WERI-Rb-1 (cell line): ENCODE results near the gene PLTP.
"Not testable (repeated sequence)": the region's sequence is repeated elsewhere in the genome, so short reads cannot be mapped to it uniquely, and the experiment has no call there.

ENCODE experiments used
- DNase-seq: peaks from one replicate; pipeline ENCODE4 v3.0.0-alpha.2; 2020
- H3K27ac ChIP-seq: fragments of 250-450 bp; sonication (Bioruptor Pico); 2 replicates; pipeline ENCODE4 v1.5.1; 2020; ENCODE audit warnings: mild to moderate bottlenecking, moderate library complexity
- H3K27me3 ChIP-seq: fragments of 250-450 bp; sonication (Bioruptor Pico); 2 replicates; pipeline ENCODE4 v1.5.1; 2021; ENCODE audit warnings: mild to moderate bottlenecking, low read depth, moderate library complexity; ENCODE audit not compliant: insufficient read depth, severe bottlenecking
- H3K36me3 ChIP-seq: fragments of 250-450 bp; sonication (Bioruptor Pico); 2 replicates; pipeline ENCODE4 v1.5.1; 2020; ENCODE audit warnings: mild to moderate bottlenecking, moderate library complexity
- H3K4me3 ChIP-seq: 2 replicates; pipeline ENCODE4 v1.5.1; 2011; ENCODE audit warnings: low read depth, mild to moderate bottlenecking, control low read depth, low read length
- H3K9me3 ChIP-seq: fragments of 250-450 bp; sonication (Bioruptor Pico); 2 replicates; pipeline ENCODE4 v1.5.1; 2021; ENCODE audit warnings: mild to moderate bottlenecking, moderate library complexity; ENCODE audit not compliant: severe bottlenecking
- TF ChIP-seq, protein P1 (sequence below): IDR thresholded peaks from 2 replicates; pipeline ENCODE4 v1.5.1; 2011; ENCODE audit warnings: low read depth, mild to moderate bottlenecking, control low read depth, inconsistent platforms, low read length

Gene PLTP

DNA sequence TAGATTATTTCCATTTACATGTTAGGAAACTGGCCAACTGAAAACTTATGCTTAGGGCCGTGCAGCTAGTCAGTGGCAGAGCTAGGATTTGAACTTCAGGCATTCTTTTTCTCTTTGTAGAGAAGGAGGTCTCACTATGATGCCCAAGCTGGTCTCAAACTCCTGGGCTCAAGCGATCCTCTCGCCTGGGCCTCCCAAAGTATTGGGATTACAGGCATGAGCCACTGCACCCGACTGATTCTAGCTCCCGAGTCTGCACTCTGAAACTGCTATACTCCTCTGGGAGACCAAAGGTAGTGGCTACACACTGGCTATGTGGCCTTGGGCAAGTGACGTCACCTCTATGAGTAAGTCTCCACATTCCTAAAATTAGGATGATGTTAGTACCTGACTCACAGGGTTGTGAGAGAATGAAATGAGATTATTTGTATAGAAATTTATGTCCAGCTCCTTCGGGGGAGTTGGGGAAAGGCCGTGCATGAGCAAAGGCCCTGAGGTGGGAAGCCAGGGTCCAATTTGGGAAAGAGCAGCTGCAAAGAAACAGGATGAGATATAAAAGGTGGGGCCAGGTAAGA, 6.4 kb downstream of the PLTP start:
- TF ChIP-seq, protein P1, sequence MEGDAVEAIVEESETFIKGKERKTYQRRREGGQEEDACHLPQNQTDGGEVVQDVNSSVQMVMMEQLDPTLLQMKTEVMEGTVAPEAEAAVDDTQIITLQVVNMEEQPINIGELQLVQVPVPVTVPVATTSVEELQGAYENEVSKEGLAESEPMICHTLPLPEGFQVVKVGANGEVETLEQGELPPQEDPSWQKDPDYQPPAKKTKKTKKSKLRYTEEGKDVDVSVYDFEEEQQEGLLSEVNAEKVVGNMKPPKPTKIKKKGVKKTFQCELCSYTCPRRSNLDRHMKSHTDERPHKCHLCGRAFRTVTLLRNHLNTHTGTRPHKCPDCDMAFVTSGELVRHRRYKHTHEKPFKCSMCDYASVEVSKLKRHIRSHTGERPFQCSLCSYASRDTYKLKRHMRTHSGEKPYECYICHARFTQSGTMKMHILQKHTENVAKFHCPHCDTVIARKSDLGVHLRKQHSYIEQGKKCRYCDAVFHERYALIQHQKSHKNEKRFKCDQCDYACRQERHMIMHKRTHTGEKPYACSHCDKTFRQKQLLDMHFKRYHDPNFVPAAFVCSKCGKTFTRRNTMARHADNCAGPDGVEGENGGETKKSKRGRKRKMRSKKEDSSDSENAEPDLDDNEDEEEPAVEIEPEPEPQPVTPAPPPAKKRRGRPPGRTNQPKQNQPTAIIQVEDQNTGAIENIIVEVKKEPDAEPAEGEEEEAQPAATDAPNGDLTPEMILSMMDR = no peak
- Histone ChIP-seq H3K27me3 (no peaks in the 10 kb centered on the region), H3K4me3 (no peak overlapping the region), H3K36me3 (peaks cover 9% of the 10 kb centered on the region), H3K27ac (no peak overlapping the region), H3K9me3 (no peaks in the 10 kb centered on the region)
- DNase-seq = no peak

DNA sequence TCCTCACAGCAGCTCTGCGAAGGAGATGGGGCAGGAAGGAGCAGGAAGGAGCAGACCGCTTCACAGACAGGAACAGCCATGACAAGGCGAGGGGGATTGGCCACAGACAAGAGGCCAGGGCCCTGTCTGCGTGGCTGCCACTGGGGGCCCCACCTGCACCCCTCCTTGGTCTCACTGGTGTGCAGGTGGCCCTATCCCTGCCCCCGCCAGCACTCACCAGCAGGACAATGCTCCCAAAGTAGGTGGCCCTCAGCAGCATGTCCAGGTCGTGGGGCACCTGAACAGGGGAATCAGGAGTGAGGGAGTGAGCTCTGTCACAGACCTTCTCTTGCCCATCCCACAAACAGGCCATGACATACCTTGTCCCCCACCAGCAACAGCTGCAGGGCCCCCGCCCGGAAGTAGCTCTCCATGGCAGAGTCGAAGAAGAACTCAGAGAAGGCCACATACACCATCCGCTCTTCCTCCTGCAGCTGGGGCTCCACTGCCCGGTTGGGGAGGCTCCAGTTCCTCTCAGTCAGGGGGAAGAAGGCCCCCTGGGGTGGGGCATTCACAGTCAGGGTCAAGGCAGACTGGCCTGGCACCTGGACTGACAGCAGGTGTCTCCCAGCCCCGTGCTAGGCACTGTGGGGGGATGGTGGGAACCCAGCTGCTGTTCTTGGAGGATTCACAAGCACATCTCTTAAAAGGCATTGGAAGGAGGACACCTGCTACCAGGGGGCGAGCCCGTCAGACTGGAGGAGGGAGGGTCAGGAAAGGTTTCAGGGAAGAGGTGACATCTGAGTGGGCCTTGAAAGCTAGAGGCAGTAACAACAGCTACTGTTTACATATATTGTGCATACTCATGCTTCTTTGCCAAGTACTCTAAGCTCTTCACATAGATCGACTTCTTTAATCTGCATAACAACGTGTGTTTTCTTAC, 7.1 kb downstream of the PLTP start:
- H3K27ac ChIP-seq = no peak overlapping the region
- peaks cover 13% of the 10 kb centered on the region for H3K36me3 ChIP-seq
- TF ChIP-seq, protein P1 = no peak
- DNase-seq = no peak
- H3K9me3 ChIP-seq = no peaks in the 10 kb centered on the region
- H3K4me3 ChIP-seq = no peak overlapping the region
- no peaks in the 10 kb centered on the region for H3K27me3 ChIP-seq

DNA sequence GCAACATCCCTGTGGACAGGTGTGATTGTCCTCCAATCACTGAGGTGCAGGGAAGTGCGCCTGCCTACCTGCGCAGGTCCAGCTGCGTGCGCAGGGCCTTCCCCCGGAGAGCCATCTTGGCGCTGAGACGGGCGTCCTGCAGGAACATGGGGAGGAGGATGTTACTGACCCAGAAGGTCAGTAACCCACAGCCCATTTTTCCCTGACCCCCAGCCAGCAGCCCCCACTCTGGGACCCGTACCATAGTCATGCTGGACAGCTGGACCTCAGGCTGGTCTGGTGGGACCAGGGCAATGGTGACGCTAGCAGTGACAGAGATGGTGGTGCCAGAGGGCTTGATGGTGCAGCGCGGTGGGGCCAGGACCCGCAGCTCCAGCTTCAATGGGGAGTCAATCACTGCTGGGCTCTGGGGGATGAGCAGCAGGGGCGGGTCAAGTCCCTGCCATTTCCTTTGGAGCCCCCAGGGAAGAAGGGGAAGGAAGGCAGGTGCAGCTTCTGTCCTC, 9.7 kb downstream of the PLTP start:
- Histone ChIP-seq H3K27me3 (no peaks in the 10 kb centered on the region), H3K4me3 (no peak overlapping the region), H3K9me3 (no peaks in the 10 kb centered on the region), H3K36me3 (peaks cover 29% of the 10 kb centered on the region), H3K27ac (no peak overlapping the region)
- TF ChIP-seq, protein P1 = no peak
- DNase-seq = no peak

DNA sequence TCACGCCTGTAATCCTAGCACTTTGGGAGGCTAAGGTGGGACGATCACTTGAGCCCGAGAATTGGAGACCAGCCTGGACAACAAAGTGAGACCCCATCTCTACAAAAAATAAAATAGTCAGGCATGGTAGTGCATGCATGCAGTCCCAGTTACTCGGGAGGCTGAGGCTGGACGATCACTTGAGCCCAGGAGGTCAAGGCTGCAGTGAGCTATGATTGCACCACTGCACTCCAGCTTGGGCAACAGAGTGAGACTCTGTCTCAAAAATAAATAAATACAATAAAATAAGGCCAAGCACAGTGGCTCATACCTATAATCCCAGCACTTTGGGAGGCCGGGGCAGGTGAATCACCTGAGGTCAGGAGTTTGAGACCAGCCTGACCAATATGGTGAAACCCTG, 10.6 kb downstream of the PLTP start:
- peaks cover 36% of the 10 kb centered on the region for H3K36me3 ChIP-seq

DNA sequence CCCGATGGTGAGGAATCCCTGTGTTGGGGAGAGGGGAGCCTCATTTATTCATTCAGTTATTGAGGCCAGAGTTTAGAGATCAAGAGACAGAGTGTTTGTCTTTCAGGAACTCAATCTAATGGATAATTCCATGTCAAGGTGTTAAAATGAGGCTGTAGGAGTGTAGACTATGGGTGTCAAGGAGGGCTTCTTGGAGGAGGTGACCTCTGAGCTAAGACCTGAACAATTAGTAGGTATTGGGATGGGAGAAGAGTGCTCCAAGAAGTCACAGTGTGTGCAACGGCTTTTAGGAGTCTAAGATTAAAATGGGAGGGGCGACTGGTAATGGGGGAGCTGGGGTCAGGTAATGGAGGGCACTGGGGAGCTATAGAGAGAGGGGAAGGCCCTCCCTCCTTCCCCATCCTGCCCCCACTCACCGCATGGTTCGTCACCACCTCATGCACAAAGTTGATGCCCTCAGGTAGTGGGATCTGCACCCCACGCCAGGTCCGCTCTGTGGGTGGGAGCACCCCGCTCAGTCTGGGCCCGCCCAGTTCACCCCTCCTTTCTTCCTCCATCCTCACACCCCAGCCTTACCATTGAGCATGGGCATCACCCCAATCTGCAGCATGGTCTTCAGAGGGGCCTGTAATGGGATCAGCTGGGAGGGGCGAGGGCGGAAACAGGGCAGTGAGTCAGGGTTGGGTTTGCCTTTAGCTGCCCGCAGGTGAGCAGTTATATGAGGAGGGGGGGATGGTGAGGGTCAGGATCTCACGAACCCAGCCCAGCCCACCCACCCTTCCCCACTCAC, 12.7 kb downstream of the PLTP start:
- H3K27ac ChIP-seq = no peak overlapping the region
- H3K9me3 ChIP-seq = no peaks in the 10 kb centered on the region
- H3K36me3 ChIP-seq = peaks cover 53% of the 10 kb centered on the region
- TF ChIP-seq, protein P1 = no peak
- no peaks in the 10 kb centered on the region for H3K27me3 ChIP-seq
- no peak for DNase-seq
- no peak overlapping the region for H3K4me3 ChIP-seq

More for the DNA sequence above, 10.6 kb downstream of the PLTP start:
- not testable (repeated sequence) for H3K9me3 ChIP-seq, H3K27me3 ChIP-seq, DNase-seq, H3K27ac ChIP-seq, H3K4me3 ChIP-seq

DNA sequence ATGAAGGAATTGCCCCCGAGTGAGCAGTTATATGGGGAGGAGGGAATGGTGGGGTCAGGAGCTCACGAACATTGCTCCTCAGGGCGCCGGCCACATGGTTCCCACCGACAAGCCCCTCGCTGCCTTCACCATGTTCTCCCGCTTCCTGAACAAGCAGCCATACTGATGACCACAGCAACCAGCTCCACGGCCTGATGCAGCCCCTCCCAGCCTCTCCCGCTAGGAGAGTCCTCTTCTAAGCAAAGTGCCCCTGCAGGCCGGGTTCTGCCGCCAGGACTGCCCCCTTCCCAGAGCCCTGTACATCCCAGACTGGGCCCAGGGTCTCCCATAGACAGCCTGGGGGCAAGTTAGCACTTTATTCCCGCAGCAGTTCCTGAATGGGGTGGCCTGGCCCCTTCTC, 13.7 kb downstream of the PLTP start:
- no peak for DNase-seq
- TF ChIP-seq, protein P1 = no peak
- H3K36me3 ChIP-seq = peaks cover 61% of the 10 kb centered on the region
- H3K27ac ChIP-seq = no peak overlapping the region
- H3K9me3 ChIP-seq = no peaks in the 10 kb centered on the region
- no peaks in the 10 kb centered on the region for H3K27me3 ChIP-seq
- H3K4me3 ChIP-seq = no peak overlapping the region
